ENCODE data around the gene CIAO3. TPM values are rescaled to one million over a fixed set of nuclear protein-coding genes. Genes with fewer than 3 reads are reported as not detected.

The CIAO3 gene
- total RNA-seq = 42.5 and 46.8 TPM in 2 replicates

- intact Hi-C loops (cut with micrococcal nuclease) = loop anchor here (1.0 kb wide), 2 partner anchors 13 to 27 kb away; no protein-coding TSS in a partner anchor
Observed at GRCh38 chr16:740764-741505, at the start of gene CIAO3. Gene CIAO3, minus strand, starts transcription at chr16:740997. Its CDS starts 12 bp downstream, at chr16:740985.

- intact Hi-C loops (cut with micrococcal nuclease) = no loop called here
Observed at GRCh38 chr16:790086-790485, 49.3 kb upstream of the CIAO3 start.

- intact Hi-C loops (cut with micrococcal nuclease) = loop anchor here (2.0 kb wide), 1 partner anchor 181 kb away; the partner anchor contains the start of gene LMF1
Observed at GRCh38 chr16:789191-789850, 48.5 kb upstream of the CIAO3 start.

GRCh38 chr16:788399-789126, 47.8 kb upstream of the CIAO3 start, which contains the start of gene CHTF18:
Gene CHTF18, plus strand, starts transcription at chr16:788620. Its CDS starts 65 bp downstream, at chr16:788685.
- intact Hi-C loops (cut with micrococcal nuclease) = loop anchor here (1.0 to 2.0 kb wide), 2 partner anchors 19 to 182 kb away; partner anchors contain the start of gene LMF1

GRCh38 chr16:787978-788398, 47.2 kb upstream of the CIAO3 start, which contains the start of gene RPUSD1:
Gene RPUSD1, minus strand, starts transcription at chr16:788381. Its CDS starts 644 bp downstream, at chr16:787737.
- intact Hi-C loops (cut with micrococcal nuclease) = loop anchor here (1.0 to 2.0 kb wide), 2 partner anchors 19 to 183 kb away; partner anchors contain the start of gene LMF1

- intact Hi-C loops (cut with micrococcal nuclease) = no loop called here
Observed at GRCh38 chr16:787321-787966, 46.6 kb upstream of the CIAO3 start.

GRCh38 chr16:785563-786535, 45.1 kb upstream of the CIAO3 start:
- intact Hi-C loops (cut with micrococcal nuclease) = loop anchor here (1.0 kb wide), 1 partner anchor 75 kb away; no protein-coding TSS in a partner anchor

GRCh38 chr16:784431-784830, 43.6 kb upstream of the CIAO3 start:
- intact Hi-C loops (cut with micrococcal nuclease) = no loop called here

- intact Hi-C loops (cut with micrococcal nuclease) = no loop called here
Observed at GRCh38 chr16:783404-784161, 42.8 kb upstream of the CIAO3 start.

- intact Hi-C loops (cut with micrococcal nuclease) = no loop called here
Observed at GRCh38 chr16:782766-783403, 42.1 kb upstream of the CIAO3 start.

GRCh38 chr16:782258-782657, 41.5 kb upstream of the CIAO3 start:
- intact Hi-C loops (cut with micrococcal nuclease) = no loop called here

GRCh38 chr16:781346-782010, 40.7 kb upstream of the CIAO3 start:
- intact Hi-C loops (cut with micrococcal nuclease) = no loop called here

GRCh38 chr16:780296-780695, 39.5 kb upstream of the CIAO3 start:
- intact Hi-C loops (cut with micrococcal nuclease) = no loop called here

GRCh38 chr16:779561-779960, 38.8 kb upstream of the CIAO3 start:
- intact Hi-C loops (cut with micrococcal nuclease) = no loop called here

GRCh38 chr16:778909-779527, 38.2 kb upstream of the CIAO3 start:
- intact Hi-C loops (cut with micrococcal nuclease) = no loop called here

- intact Hi-C loops (cut with micrococcal nuclease) = no loop called here
Observed at GRCh38 chr16:778447-778846, 37.6 kb upstream of the CIAO3 start.

- intact Hi-C loops (cut with micrococcal nuclease) = no loop called here
Observed at GRCh38 chr16:777826-778225, 37.0 kb upstream of the CIAO3 start.

GRCh38 chr16:776824-777223, 36.0 kb upstream of the CIAO3 start:
- intact Hi-C loops (cut with micrococcal nuclease) = no loop called here

Data from T-helper 1 cell treated with Interleukin-12 subunit alpha and Interleukin-12 subunit beta and Interleukin-4 antibody, amounts not matched to agents 30 ng/mL and 1 ng/mL, for 36 hours (primary cell).